ENCODE results near the gene DCST2.

DCST2 gene

GRCh38 chr1:155026154-155026553 lies 7.4 kb downstream of the DCST2 start:
- TF ChIP-seq CTCF (IDR thresholded peaks at IDR 0.05; ENCODE audit: borderline replicate concordance, insufficient read depth, low read depth, low read length) = no peak
- H3K4me3 ChIP-seq (ENCODE audit: low read depth, low read length) = no peak overlapping the region

- no peak overlapping the region for H3K4me3 ChIP-seq (ENCODE audit: low read depth, low read length)
- no peak for TF ChIP-seq CTCF (IDR thresholded peaks at IDR 0.05; ENCODE audit: borderline replicate concordance, insufficient read depth, low read depth, low read length)
These were observed 9.3 kb downstream of the DCST2 start for GRCh38 chr1:155024315-155024714.

GRCh38 chr1:155023627-155024026 lies 10.0 kb downstream of the DCST2 start:
- no peak for TF ChIP-seq CTCF (IDR thresholded peaks at IDR 0.05; ENCODE audit: borderline replicate concordance, insufficient read depth, low read depth, low read length)
- no peak overlapping the region for H3K4me3 ChIP-seq (ENCODE audit: low read depth, low read length)

GRCh38 chr1:155022927-155023236 lies 10.7 kb downstream of the DCST2 start:
- no peak for TF ChIP-seq CTCF (IDR thresholded peaks at IDR 0.05; ENCODE audit: borderline replicate concordance, insufficient read depth, low read depth, low read length)
- no peak overlapping the region for H3K4me3 ChIP-seq (ENCODE audit: low read depth, low read length)

GRCh38 chr1:155022136-155022926 lies 11.2 kb downstream of the DCST2 start:
- H3K4me3 ChIP-seq (ENCODE audit: low read depth, low read length) = no peak overlapping the region
- TF ChIP-seq CTCF (IDR thresholded peaks at IDR 0.05; ENCODE audit: borderline replicate concordance, insufficient read depth, low read depth, low read length) = no peak

GRCh38 chr1:155019377-155020245 lies 14.0 kb downstream of the DCST2 start:
- H3K4me3 ChIP-seq (ENCODE audit: low read depth, low read length) = no peak overlapping the region
- no peak for TF ChIP-seq CTCF (IDR thresholded peaks at IDR 0.05; ENCODE audit: borderline replicate concordance, insufficient read depth, low read depth, low read length)

Measured in GM12875 (cell line).